A549 (cell line): ENCODE data around the gene PPP6C. TPM values are rescaled to one million over a fixed set of nuclear protein-coding genes. Genes with fewer than 3 reads are reported as not detected.

ENCODE experiments used
- ATAC-seq, 2 experiments: fragments of 200-7000 bp in 1 of 2; fragments of >200 bp in 1 of 2; cut with Nextera tagmentation in 1 of 2; cut with Tn5 transposase in 1 of 2; 3 replicates each; pipeline versions ENCODE4 v1.8.0 to v1.9.1; 2018 to 2020; ENCODE audit warnings: mild to moderate bottlenecking in 1 of 2, moderate library complexity in 1 of 2
- CTCF ChIA-PET: fragments of 300-600 bp; sonication (Branson Sonifier 250); formaldehyde crosslinking; extraction: SDS; loops from one replicate; lab custom pipeline; 2021; ENCODE audit warnings: antibody characterized with exemption, inconsistent platforms; lab: Yijun Ruan, JAX
- POLR2A ChIA-PET: fragments of 350-600 bp; formaldehyde crosslinking; extraction: SDS; loops from one replicate; lab custom pipeline; 2021; ENCODE audit warnings: antibody characterized with exemption, inconsistent platforms; lab: Yijun Ruan, JAX
- DNase-seq, 2 experiments: peaks; one replicate each; pipeline versions ENCODE4 v3.0.0 to v3.0.0-alpha.2; 2011 to 2016; ENCODE audit warnings: low read depth in 1 of 2, low spot score in 1 of 2
- FAIRE-seq: peaks from 2 replicates; lab custom pipeline; 2011; peaks lifted over from hg19 to GRCh38; lab: Jason Lieb, UNC
- H3K27ac ChIP-seq, 2 experiments: fragments of >200 bp; sonication (Bioruptor Twin); formaldehyde crosslinking; 3 replicates each; pipeline ENCODE4 v1.5.1; 2016 to 2017
- H3K4me1 ChIP-seq: fragments of >200 bp; sonication (Bioruptor Twin); formaldehyde crosslinking; 3 replicates; pipeline ENCODE4 v1.6.1; 2016
- H3K4me2 ChIP-seq: fragments of >200 bp; sonication (Bioruptor Twin); formaldehyde crosslinking; 3 replicates; pipeline ENCODE4 v1.6.1; 2016
- H3K4me3 ChIP-seq: fragments of >200 bp; sonication (Bioruptor Twin); formaldehyde crosslinking; 3 replicates; pipeline ENCODE4 v1.5.1; 2016
- H3K9me3 ChIP-seq: fragments of >200 bp; sonication (Bioruptor Twin); formaldehyde crosslinking; 3 replicates; pipeline ENCODE4 v1.6.1; 2016
- CHD2 ChIP-seq: fragments of 150-350 bp; IDR thresholded peaks from 2 replicates; pipeline ENCODE4 v1.6.1; 2014; ENCODE audit warnings: low read length; ENCODE audit not compliant: partially characterized antibody
- E2F6 ChIP-seq: IDR thresholded peaks from 2 replicates; pipeline ENCODE4 v1.6.1; 2012; ENCODE audit warnings: low read depth, borderline replicate concordance
- ESRRA ChIP-seq: fragments of 150-350 bp; IDR thresholded peaks from 2 replicates; pipeline ENCODE4 v1.6.1; 2014; ENCODE audit warnings: mild to moderate bottlenecking, low read length, borderline replicate concordance
- FOXS1 ChIP-seq: fragments of 250-450 bp; sonication (Bioruptor Pico); IDR thresholded peaks from 2 replicates; pipeline ENCODE4 v1.5.0; 2020; ENCODE audit warnings: mild to moderate bottlenecking, moderate library complexity
- JUN ChIP-seq, 2 experiments: fragments of >200 bp; sonication (Bioruptor Twin); formaldehyde crosslinking; IDR thresholded peaks; 2 replicates in 1 of 2; 3 replicates in 1 of 2; pipeline ENCODE4 v1.6.1; 2016 to 2017
- MAZ ChIP-seq: fragments of 150-350 bp; IDR thresholded peaks from 2 replicates; pipeline ENCODE4 v1.6.1; 2014; ENCODE audit warnings: antibody characterized with exemption, low read depth, low read length, borderline replicate concordance
- NR3C1 ChIP-seq: fragments of >200 bp; sonication (Bioruptor Twin); formaldehyde crosslinking; IDR thresholded peaks from 3 replicates; pipeline ENCODE4 v1.6.1; 2017
- PHF8 ChIP-seq: fragments of 200-600 bp; sonication (generic); IDR thresholded peaks from 2 replicates; pipeline ENCODE4 v1.6.1; 2016; ENCODE audit warnings: low read depth, mild to moderate bottlenecking, antibody characterized with exemption, moderate library complexity, borderline replicate concordance
- POLR2A ChIP-seq: IDR thresholded peaks from 2 replicates; pipeline ENCODE4 v1.6.1; 2012; ENCODE audit warnings: mild to moderate bottlenecking, low read length
- RARB ChIP-seq: fragments of 250-450 bp; sonication (Bioruptor Pico); IDR thresholded peaks from 2 replicates; pipeline ENCODE4 v1.8.0; 2021; ENCODE audit warnings: mild to moderate bottlenecking, moderate library complexity
- RCOR1 ChIP-seq: fragments of 150-350 bp; IDR thresholded peaks from 2 replicates; pipeline ENCODE4 v1.6.1; 2014; ENCODE audit warnings: antibody characterized with exemption, low read length, low read depth
- SMC3 ChIP-seq: fragments of >200 bp; sonication (Bioruptor Twin); formaldehyde crosslinking; IDR thresholded peaks from 3 replicates; pipeline ENCODE4 v1.6.1; 2018; ENCODE audit warnings: inconsistent platforms
- ZFP36 ChIP-seq: fragments of 450-650 bp; IDR thresholded peaks from 2 replicates; pipeline ENCODE4 v1.6.1; 2014; ENCODE audit warnings: borderline replicate concordance; ENCODE audit not compliant: partially characterized antibody
- WGBS: methylation state at CpG from one replicate; pipeline ENCODE4 v1.1.6; 2017; ENCODE audit errors: missing lambda C conversion rate; 5-methylcytosine and 5-hydroxymethylcytosine counted together
- polyA plus RNA-seq, 4 experiments: library from polyadenylated mRNA; depleted of rRNA in 3 of 4; stranded (reverse); fragments of >200 nt; fragmentation: RNase III in 1 of 4; extraction: RNeasy Plus Mini Kit Qiagen cat#74134 plus additional on column Dnase treatment in 1 of 4; gene quantifications; 2 replicates in 3 of 4; 3 replicates in 1 of 4; pipeline ENCODE4 v1.2.3, GENCODE V29; 2011 to 2017

The PPP6C gene
- polyA plus RNA-seq, 2 of the 4 experiments (the other 2 are of a cell fraction) = 25.3 to 36.2 TPM

DNA sequence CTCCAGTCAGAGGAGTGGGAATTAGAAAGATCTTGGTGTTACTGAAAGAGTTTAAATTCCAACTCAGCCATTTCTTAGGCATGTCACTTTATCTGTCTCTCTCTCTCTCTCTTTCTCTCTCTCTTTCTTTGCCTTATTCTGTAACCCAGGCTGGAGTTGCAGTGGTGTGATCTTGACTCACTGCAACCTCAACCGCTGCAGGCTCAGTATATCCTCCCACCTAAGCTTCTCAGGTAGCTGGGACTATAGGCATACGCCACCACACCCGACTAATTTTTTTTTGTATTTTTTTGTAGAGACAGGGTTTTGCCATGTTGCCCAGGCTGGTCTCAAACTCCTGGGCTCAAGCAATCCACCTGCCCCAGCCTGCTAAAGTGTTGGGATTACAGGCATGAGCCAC lies 29.0 kb upstream of the PPP6C start:
- H3K9me3 ChIP-seq = no peaks in the 10 kb centered on the region
- no peak overlapping the region for H3K4me3 ChIP-seq
- TF ChIP-seq RCOR1 (no peak), RARB (CRISPR knock-in tag) (no peak), ESRRA (no peak), POLR2A (no peak)
- FAIRE-seq (no peak), ATAC-seq (no peak), DNase-seq (no peak)
- WGBS = 99% methylated on average over 3 of the region's 3 CpGs
- no peak overlapping the region for H3K4me2 ChIP-seq
- H3K27ac ChIP-seq = no peak overlapping the region
- POLR2A ChIA-PET = interaction anchor here (0.6 to 2.4 kb wide), 2 partner anchors 12 to 22 kb away, joined by 4 to 11 read pairs; partner anchors contain the start of gene HSPA5
- CTCF ChIA-PET = no interaction called here
- H3K4me1 ChIP-seq = no peaks in the 10 kb centered on the region

GRCh38 chr9:125214186-125214585 lies 24.6 kb upstream of the PPP6C start:
- H3K27ac ChIP-seq = no peak overlapping the region
- WGBS = 77% methylated on average over 5 of the region's 5 CpGs
- no peaks in the 10 kb centered on the region for H3K4me1 ChIP-seq
- DNase-seq (no peak), FAIRE-seq (no peak)
- H3K4me2 ChIP-seq = no peak overlapping the region
- TF ChIP-seq ZFP36 (no peak), FOXS1 (CRISPR knock-in tag) (no peak), E2F6 (no peak), NR3C1 (no peak), PHF8 (no peak)
- TF ChIP-seq, all 56 proteins: peak for 0
- CTCF ChIA-PET = no interaction called here
- no peak for ATAC-seq
- POLR2A ChIA-PET = no interaction called here
- H3K4me3 ChIP-seq = no peak overlapping the region
- no peaks in the 10 kb centered on the region for H3K9me3 ChIP-seq

DNA sequence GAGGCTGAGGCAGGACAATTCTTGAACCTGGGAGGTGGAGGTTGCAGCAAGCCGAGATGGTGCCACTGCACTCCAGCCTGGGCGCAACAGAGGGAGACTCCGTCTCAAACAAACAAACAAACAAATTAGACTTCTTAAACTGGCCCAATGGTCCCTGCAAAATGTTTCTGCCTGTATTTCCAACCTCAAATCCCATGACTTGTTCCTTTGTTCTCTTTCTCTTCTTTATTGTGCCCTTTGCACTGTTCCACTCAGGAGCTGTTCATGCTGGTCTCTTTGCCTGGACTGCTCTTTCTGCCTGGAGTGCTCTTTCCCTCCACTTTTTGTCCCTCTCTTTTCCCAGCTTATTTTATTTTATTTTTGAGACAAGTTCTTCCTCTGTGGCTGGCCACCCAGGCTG lies 14.9 kb upstream of the PPP6C start:
- H3K4me3 ChIP-seq = no peak overlapping the region
- TF ChIP-seq MAZ (no peak), PHF8 (no peak), CHD2 (no peak)
- H3K27ac ChIP-seq = no peak overlapping the region
- peaks cover 14% of the 10 kb centered on the region for H3K4me1 ChIP-seq
- H3K9me3 ChIP-seq = no peaks in the 10 kb centered on the region
- POLR2A ChIA-PET = no interaction called here
- CTCF ChIA-PET = interaction anchor here (0.8 kb wide), 1 partner anchor 9 kb away, joined by 3 read pairs; no protein-coding TSS in a partner anchor
- DNase-seq (no peak), FAIRE-seq (no peak), ATAC-seq (no peak)
- 96% methylated on average over 3 of the region's 3 CpGs for WGBS
- H3K4me2 ChIP-seq = no peak overlapping the region

DNA sequence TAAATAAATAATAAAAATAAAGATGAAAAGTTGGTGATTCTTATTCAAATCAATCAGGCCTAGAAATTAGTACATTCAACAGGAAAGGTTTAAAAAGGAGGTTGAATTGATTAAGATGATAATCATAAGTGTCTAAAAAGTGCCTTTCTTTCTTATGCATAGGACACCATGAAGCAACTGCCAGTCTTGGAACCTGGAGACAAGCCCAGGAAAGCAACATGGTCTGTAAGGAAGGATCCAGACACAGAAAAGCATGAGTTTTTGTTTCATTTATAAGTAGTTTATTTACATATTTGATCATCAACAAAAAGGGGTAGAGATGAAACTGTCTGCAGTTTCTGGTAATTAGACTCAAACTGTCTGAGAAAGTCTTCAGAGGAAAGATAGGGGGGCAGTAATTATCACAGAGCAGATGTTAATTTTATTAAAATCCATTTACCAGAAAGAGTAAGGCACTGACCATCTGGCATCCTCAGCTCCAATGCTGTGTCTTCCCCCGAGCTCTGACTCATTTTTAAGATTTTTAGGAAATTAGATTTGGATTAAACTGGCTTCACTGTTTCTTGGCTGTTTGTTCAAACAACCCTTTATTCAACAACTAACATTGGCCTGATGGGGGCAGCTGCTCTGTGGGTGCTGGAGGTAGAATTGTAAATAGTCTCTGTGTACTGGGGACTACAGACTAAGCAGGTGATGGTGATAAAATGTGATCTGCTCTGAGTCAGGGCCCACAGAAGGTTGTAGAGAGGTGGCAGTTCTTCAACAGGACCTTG lies 13.4 kb upstream of the PPP6C start:
- TF ChIP-seq SMC3 = no peak
- TF ChIP-seq JUN (IDR thresholded peaks at IDR 0.05) = no peak
- no peak overlapping the region for H3K27ac ChIP-seq
- POLR2A ChIA-PET = interaction anchor here (4.7 kb wide), 1 partner anchor 39 kb away, joined by 38 read pairs; the partner anchor contains the start of gene HSPA5

More for the DNA sequence above, 13.4 kb upstream of the PPP6C start:
- H3K4me2 ChIP-seq = no peak overlapping the region
- FAIRE-seq (no peak), ATAC-seq (no peak), DNase-seq (peak in 1 of 2 experiments; percentile 15)
- H3K4me3 ChIP-seq = no peak overlapping the region
- CTCF ChIA-PET = interaction anchor here (0.8 kb wide), 1 partner anchor 159 kb away, joined by 3 read pairs; no protein-coding TSS in a partner anchor
- peaks cover 16% of the 10 kb centered on the region for H3K4me1 ChIP-seq
- H3K9me3 ChIP-seq = no peaks in the 10 kb centered on the region
- 87% methylated on average over 1 of the region's 1 CpG for WGBS
